HG03457 (cell line): ENCODE measurements around the gene TRPV2.

Experiments used
- ATAC-seq: cut with Tn5 transposase; IDR thresholded peaks from one replicate; pipeline ENCODE4 v1.9.1; 2021; ENCODE audit warnings: moderate number of reproducible peaks; ENCODE audit not compliant: unreplicated experiment

TRPV2 gene

DNA sequence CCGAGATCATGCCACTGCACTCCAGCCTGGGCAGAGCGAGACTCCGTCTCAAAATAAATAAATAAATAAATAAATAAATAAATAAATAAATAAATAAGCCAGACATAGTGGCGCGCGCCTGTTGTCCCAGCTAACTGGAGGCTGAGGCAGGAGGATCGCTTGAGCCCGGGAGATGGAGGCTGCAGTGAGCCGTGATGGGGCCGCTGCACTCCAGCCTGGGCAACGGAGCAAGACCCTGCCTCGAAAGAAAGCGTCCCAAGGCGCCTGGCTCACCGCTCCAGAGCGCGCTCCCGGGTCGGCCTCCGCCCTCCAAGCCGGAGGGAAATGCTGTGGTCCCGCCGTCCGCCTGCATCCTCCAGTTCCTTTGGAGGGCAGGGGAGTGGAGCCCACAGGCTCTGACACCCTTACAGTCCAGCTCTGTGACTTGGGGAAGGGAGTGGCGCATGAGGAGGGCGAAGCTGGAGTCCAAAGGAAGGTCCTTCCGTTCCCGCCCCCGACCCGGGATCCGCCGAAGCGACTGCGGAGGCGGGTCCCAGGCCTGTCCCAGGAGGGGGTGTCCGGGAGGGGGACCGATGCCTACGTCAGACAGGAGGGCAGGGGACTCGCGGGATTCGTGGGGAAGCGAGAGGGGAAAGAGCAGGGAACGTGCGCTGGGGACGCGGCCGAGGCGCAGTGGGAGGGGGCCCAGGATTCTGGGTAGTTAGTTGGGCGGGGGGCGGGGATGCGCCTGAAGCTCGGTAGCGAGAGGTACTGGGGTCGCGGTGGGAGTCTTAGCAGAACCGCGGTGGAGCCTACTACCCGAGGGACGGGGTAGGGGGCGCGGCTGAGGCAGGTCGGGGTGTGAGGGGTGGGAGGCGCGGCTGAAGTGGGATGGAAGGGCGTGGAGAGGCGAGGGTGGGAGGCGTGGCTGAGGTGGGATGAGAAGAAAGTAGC is 8.4 kb upstream of the TRPV2 start:
- no peak for ATAC-seq

DNA sequence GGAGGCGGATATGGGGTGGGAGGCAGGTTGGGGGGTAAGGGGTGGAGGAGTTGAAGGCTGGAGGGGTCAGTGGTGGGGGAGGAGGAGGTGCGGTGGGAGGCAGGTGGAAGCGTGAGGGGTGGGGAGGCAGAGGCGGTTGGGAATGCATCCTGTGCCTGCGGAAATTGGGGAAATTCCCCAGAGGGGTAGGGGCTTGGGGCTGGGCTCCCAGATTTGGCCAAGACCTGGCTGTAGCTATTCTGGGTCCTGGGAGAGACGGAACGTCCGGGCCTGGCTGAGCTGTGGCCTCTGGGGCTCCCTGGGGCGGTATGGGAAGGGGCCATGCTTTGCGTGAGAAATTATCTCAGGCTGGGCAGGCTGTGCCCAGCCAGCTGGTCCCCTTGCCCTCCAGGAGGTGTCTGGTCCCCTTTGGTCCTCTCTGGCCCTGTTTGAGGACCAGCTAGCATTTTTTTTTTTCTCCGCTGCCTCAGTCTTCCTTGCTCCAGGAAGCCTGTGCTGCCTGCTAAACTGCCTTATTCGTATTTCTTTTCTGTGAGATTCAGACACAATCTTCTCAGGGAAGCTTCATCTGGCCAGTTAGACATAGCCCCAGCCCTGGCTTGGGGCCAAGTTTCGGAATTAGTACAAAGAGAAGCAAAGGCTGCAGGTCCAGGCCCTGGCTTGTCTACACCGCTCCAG is 7.3 kb upstream of the TRPV2 start:
- ATAC-seq = peak; percentile 81

DNA sequence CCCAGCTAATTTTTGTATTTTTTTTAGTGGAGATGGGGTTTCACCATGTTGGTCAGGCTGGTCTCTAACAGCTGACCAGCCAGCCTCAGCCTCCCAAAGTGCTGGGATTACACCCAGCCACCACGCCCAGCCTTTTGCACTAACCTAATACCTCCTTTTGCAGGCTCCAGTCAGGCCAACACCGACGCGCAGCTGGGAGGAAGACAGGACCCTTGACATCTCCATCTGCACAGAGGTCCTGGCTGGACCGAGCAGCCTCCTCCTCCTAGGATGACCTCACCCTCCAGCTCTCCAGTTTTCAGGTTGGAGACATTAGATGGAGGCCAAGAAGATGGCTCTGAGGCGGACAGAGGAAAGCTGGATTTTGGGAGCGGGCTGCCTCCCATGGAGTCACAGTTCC is 2.0 kb downstream of the TRPV2 start:
- ATAC-seq = no peak

DNA sequence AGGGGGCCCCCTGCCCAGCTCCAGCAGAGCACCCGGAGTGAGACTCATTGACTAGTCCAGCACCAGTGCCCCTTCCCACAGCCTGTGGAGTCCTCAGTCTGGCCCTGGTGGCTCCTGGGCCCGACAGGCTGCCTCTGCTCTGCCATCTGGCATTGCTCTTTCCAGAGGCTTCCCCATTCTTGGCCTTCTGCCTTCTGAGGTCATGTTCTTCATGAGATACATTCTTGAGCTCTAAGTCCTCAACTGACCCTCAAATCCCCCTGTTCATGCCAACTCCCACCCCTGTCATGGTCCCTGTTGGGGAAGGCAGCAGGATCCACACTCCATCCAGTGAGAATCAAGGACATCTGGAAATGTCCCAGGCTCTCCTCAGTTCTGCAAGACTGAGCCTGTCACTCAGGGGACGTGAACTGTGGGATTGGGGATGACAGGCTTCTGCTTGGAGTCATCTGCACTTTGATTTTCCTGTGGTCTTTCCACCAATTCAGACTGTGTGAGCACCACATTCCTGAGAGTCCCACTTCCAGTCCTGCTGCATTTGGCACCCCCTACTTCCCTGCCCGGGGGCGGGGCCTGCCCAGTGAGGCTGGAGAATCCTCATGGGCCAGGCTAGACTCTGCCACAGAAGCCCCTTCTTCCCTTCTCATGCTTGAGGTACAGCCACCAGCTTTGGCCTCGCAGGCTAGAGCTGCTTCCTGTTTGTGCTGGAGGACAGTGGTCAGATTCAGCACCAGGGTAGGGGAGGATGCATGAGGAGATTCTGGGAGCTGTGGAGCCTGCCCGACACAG is 2.7 kb downstream of the TRPV2 start:
- ATAC-seq = no peak

DNA sequence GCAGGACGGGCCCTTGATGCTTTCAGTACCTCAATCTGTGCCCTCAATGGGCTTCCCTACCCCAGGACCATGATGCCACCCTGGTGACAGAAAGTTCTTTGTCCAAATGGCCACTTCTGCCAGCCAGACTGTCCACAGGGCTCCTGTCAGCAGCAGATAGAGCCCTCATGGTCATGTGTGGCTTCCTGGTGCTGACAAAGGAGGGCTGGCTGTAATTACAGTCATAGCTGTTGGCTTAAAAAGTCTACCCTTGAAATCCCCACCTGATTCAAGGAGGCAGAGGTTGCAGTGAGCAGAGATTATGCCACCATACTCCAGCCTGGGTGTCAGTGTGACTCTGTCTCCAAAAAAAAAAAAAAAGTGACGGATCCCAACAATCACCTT is 3.3 kb downstream of the TRPV2 start:
- no peak for ATAC-seq

DNA sequence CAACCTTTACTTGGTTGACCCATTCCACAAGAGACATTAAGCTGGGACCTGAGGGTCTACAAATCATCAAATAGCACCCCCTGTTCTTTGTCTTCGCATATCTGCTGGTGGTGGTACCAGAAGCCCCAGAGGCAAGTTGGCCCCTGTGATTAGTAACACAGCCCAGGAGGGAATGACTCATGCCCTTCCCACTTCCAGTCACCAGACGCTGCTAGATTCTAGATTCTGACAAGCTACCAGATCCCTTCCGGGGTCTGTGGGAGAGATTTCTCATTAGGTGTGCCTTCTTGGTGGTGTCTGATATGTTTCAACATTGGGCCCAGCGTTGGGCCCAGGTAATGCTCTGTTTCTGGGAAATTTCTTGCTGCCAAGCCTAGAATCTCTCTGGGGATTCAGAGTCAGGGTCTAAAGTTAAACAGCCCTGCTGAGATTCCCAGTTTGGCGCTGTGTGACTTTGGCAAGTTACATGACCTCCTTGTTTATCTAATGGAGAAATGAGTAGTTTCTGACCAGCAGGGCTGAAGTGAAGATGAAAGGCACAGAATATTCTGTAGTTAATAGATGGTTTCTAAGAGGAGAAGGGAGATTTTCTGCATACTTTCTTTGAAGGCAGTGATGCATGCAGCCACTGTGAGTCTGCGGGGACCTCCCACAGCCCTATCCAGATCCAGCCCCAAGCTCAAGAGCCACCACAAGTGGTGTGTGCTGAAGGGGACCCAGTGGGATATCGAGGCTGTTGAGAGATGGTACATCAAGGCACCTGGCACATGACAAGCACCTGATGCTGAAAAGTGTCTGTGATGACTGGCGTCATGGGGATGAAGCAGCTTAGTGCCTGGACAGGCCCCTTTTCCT is 3.9 kb downstream of the TRPV2 start:
- no peak for ATAC-seq

DNA sequence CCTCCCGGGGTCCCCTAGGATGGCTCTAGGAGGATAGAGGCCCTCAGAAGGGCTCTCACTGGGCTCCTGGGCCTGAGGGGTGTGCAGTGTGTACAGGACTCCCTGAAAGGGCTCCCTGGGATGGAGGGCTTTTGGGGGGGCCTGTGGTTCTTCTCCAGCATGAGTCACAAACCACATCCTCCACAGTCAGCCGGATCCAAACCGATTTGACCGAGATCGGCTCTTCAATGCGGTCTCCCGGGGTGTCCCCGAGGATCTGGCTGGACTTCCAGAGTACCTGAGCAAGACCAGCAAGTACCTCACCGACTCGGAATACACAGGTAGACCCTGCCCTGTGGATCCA is 4.5 kb downstream of the TRPV2 start:
- no peak for ATAC-seq

DNA sequence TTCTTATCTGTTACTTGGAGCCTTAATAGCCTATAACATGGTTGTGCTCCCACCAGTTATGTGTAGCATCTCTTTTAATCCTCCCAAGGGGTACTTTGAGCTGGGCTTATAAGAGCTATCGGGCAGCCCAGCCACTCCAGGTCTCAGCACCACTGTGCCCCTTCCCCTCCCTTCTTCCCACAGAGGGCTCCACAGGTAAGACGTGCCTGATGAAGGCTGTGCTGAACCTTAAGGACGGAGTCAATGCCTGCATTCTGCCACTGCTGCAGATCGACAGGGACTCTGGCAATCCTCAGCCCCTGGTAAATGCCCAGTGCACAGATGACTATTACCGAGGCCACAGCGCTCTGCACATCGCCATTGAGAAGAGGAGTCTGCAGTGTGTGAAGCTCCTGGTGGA is 7.0 kb downstream of the TRPV2 start:
- no peak for ATAC-seq

DNA sequence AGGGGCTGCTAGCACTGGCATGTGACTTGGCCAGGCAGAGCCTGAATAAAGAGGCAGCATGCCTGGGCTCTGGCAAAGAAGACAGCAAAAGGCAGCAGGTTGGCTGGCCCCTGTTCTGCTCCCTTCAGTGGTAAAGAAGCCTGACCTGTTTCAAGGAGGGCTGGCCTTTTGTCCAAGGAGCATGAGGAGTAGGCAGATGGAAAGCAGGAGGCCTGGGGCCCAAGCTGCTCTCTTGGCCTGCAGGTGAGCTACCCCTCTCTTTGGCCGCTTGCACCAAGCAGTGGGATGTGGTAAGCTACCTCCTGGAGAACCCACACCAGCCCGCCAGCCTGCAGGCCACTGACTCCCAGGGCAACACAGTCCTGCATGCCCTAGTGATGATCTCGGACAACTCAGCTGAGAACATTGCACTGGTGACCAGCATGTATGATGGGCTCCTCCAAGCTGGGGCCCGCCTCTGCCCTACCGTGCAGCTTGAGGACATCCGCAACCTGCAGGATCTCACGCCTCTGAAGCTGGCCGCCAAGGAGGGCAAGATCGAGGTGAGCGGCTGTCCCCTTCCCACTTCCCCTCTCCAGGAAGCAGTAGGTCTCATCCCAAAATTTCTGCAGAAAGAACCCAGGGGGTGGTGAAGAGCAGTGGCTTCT is 8.0 kb downstream of the TRPV2 start:
- no peak for ATAC-seq

DNA sequence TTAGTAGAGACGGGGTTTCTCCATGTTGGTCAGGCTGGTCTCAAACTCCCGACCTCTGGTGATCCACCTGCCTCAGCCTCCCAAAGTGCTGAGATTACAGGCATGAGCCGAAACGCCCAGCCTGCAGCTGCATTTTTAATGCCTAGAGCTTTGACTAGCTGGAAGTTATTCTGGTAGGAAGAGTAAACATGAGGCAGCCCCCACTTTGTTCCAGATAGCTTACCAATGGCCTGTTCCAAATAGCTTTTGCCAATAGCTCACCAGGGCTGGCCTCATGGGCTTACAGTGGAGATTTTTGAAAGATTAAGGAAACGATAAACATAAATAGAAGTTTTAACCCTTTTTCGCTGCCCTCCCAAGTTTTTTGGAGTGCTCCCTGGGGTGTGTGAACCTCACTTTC is 9.8 kb downstream of the TRPV2 start:
- ATAC-seq = no peak

DNA sequence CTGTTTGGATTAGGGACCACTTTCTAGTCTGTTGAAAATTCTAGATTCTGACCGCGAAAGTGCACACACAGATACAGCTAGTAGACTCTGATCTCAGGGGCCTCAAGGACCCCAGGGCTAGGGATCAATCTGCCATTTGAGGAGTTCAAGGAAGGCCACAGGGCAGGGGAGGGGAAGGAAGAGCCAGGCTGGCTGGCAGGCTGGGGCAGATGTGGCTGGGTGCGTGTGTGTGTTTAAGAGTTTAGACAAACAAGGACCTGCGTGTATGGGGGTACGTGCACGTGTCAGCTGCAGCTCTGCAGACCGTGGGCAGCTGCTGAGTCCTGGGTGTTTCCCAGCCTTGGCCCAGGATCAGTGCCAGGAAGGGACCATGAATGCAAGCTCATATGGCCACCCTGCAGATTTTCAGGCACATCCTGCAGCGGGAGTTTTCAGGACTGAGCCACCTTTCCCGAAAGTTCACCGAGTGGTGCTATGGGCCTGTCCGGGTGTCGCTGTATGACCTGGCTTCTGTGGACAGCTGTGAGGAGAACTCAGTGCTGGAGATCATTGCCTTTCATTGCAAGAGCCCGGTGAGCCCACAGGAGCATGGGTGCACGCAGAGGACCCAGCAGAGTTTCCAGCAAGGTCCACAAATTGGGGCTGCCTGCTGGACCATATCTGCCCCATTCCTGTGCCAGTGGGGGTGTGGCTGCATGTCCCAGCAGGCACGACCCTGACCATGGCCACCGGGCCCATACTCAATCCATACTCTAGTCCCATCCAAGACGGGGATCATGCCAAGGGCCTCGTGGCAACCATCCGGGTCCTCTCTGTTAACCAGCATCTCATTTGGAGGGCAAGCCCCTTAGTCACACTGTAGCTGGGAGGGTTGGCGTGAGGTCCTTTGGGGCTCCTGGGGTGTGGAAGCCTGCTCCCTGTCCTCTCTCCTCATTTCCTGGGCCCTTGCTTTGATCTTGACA is 10.6 kb downstream of the TRPV2 start:
- ATAC-seq = no peak

DNA sequence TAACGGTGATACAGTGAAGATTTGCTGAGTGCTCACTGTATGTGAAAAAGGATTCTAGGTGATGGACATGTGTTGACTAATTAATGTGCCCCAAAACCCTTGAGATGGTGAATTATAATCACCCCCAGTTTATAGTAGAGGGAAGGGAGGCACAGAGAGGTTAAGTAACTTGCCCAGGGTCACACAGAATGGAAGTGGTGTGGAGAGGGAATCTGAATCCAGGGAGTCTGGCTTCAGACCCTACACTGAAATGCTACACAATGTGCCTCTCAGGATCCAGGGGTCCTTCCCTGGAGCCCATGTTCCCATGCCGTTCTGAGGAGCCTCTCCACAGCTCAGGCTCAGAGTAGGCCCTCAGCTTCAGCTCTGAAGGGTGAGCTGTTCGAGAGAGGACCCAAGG is 11.6 kb downstream of the TRPV2 start:
- no peak for ATAC-seq

DNA sequence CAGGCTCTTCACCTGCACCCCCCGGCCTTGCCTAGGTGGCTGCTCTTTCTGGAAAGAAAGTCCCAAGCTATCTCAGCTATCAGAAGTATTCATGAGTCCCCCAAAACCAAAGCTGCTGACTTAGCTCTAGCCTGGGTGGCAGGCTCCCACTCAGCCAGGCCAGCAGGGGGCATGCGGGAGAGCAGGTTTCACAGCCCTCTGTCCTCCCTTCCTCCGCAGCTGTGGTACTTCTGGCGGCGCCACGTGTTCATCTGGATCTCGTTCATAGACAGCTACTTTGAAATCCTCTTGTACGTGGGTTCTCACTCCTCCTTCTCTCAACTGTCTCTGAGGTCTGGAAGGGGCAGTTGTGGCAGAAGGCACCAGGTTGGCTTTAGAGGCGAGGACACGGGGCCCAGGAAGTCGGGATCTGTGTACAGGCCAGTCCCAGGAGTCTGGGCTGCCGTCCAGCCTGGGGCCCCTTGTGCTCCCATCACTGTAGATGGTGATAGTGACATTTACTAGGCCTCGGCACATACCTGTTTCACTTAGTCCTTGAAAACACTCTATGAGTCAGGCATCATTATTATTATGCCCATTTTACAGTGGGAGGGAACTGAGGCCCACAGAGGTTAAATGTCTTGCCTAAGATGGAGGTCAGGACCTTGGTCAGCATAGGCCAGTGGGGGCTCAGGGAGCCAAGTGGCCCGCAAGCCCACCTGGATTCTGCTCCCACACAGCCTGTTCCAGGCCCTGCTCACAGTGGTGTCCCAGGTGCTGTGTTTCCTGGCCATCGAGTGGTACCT is 12.9 kb downstream of the TRPV2 start:
- ATAC-seq = no peak

DNA sequence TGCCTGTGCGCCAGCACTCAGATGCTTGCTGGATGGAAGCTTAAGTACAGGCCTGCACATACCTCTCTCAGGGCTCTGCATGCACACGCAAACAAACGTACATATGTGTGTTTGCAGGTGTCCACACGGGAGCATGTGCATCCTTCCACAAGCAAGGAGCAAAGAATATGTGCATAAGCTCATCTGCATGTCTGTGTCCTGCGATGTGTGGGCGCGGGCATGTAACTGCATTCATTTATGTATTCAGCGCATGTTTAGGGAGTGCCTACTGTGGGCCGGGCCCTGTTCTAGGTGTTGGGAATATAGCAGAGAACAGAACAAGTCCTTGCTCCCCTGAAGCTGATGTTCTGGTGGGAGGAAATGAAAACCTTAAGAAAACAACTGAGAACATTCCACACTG is 13.7 kb downstream of the TRPV2 start:
- no peak for ATAC-seq

DNA sequence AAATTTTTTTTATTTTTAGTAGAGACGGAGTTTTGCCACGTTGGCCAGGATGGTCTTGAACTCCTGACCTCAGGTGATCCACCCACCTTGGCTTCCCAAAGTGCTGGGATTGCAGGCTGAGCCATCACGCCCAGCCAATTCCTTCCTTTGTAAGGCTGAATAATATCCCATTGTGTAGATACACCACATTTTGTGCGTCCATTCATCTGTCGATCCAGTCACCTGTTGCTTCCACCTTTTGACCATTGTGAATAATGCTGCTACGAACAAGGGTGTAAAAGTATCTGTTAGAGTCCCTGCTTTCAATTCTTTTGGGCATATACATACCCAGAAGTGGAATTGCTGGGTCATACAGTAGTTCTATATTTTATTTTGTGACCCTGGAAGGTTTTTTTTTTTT is 15.3 kb downstream of the TRPV2 start:
- ATAC-seq = no peak

DNA sequence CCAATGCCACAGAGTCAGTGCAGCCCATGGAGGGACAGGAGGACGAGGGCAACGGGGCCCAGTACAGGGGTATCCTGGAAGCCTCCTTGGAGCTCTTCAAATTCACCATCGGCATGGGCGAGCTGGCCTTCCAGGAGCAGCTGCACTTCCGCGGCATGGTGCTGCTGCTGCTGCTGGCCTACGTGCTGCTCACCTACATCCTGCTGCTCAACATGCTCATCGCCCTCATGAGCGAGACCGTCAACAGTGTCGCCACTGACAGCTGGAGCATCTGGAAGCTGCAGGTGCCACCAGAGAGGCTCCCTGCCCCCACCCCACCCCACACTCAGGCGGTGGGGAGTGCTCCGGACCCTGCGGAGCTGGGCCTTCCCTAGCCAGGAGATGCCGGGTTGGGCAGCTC is 16.6 kb downstream of the TRPV2 start:
- ATAC-seq = no peak

DNA sequence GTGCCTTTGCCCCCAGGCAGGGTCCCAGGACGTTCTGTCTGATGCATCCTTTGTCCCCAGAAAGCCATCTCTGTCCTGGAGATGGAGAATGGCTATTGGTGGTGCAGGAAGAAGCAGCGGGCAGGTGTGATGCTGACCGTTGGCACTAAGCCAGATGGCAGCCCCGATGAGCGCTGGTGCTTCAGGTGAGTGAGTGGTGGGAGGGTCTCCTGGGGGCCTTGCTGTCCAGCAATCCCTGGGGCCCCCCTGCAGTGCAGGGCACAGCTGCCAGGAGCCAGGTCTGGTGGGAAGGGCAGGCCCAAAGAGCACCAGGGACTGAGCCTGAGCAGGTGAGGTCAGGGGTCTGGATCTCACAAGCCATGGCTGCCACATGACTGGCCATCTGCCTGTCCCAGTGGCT is 18.1 kb downstream of the TRPV2 start:
- ATAC-seq = no peak

DNA sequence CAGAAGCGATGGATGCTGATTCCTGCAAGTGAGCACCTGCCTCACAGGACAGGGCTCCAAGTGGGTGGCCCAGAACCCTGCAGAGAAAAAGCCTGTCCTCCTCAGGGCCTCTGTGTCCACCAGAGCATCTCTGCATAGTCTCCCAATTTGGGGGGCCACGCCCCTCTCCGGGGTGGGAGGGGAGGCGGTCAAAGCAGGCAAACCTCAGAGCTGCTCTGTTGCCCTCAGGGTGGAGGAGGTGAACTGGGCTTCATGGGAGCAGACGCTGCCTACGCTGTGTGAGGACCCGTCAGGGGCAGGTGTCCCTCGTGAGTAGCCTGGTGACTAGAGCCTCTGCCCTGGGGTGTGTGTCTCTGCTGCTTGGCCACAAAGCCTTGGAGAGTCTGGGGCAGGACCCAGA is 19.3 kb downstream of the TRPV2 start:
- ATAC-seq = no peak
